Activated gamma-delta T cell treated with Interleukin-2 at 50 U/mL for 16 hours (primary cell): Measurements from ENCODE around the gene TMEM269.
A peak's percentile ranks its signal among the peaks of the same experiment; 100 is the strongest.

ENCODE experiments used
- DNase-seq: peaks from one replicate; pipeline ENCODE4 v3.0.0-alpha.2; 2020

Gene TMEM269, protein sequence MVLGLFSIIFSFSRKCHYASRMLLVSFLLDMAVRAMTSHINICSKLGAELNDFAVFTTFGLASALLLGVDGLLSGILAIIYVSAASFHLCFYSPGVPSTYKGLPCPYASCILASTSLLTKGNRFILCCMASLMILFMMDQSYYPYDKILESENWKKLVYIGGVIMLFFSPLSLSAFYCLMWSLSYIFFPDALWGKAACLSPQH

DNA sequence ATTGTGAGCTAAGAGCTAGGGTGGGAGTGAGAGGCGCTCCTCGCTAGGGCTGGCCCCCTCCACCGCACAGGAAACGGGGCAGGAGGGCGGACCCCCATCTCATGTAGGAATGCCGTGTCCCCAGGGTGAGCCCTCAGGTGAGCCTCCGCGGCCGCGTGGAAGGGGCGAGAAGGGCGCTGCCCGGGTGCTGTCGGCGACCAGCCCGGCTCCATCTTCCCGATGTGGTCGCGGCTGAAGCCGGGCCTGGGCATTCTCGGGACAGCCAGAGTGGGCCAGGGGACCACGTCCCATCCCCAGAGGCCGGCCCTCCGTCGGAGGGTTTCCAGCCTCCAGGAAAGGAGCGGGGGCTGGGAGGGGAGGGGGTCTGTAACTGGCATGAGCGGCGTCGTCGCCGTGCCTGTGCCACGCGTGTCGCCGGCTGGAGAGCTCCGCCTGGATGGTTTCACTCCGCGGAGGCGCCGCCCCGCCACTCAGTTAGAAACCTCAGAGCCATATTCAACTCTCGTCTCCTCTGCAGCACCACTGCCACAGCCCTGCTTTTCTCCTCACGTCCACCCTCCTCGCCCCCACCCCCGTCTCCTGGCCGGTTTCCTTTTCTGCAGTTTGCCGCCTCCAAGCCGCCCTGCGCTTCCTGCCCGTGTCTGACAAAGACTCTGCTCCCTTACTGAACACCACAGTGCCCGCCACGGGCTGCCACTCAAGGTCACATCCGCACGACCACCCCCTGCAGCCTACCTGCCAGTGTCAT lies at the start of gene TMEM269:
Gene TMEM269 (plus strand): TSS at position 46 of the 748 bp plus-strand sequence. CDS start 4,903 bp downstream, outside the sequence.
- DNase-seq = peak; percentile 49

DNA sequence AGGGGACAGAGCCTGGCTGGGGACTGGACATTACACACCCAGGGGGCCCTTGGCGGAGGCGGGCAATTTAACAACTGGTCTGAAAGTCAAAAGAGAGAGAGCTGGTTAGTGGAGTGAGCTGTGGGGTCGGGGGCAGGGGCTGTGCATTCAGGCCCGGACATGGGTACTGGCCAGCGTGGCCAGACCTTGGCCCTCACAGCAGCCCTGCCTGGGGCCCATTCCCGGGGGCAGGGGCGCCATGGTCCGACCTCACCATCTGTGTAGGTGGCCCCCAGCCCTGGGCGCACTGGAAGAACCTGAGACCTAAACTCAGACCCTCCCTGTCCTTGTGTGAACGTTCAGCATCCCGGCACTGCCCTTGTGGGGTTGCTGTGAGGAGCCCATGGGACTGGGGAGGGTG lies 49.7 kb upstream of the TMEM269 start:
- DNase-seq = no peak

DNA sequence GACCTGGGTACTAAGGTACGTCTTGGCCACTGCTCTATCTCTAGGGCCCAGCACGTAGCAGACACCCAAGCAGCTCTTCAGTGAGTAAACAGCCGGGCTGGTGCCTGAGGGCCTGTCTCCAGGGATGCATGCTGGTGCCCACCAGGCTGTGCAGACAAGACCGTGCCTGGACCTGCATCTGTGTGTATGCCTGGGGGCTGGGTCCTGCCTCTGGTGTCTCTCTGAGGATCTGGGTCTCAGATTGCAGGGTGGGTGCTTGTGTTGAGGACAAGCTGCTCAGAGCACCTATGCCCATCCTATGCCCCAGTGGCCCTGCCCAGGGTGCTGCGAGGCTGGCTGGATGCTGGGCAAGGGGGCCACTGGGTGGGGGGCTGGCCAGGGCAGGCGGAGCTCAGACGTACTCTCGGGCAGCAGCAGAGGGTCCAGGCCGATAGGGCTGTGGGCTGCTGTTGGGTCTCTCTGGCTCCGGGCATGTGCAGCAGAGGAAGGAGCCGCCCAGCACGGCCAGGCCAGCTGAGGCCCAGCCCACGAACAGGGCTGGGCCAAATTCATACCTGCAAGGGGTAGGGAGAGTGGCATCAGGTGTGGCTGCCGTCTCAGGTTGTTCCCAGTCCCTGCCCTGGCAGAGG lies 49.2 kb upstream of the TMEM269 start:
- DNase-seq = no peak

DNA sequence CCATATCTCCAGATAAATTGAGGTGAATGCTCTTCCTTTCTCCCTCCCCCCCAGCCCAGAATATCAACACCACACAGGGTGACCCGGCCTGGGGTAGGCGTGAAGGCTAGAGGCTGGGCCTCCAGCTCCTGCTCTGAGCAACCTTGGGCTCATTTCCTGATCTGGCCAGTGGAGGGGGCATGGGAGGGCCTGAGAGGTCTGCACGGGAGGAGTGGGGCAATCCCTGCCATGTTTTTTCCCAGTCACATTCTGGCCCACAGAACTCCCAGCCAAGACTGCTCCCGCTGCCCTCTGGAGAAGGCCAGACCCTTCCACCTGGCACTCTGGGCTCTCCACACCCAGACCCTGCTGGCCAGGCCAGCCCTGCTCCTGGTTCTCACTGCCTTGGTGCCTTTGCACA lies 48.6 kb upstream of the TMEM269 start:
- no peak for DNase-seq

DNA sequence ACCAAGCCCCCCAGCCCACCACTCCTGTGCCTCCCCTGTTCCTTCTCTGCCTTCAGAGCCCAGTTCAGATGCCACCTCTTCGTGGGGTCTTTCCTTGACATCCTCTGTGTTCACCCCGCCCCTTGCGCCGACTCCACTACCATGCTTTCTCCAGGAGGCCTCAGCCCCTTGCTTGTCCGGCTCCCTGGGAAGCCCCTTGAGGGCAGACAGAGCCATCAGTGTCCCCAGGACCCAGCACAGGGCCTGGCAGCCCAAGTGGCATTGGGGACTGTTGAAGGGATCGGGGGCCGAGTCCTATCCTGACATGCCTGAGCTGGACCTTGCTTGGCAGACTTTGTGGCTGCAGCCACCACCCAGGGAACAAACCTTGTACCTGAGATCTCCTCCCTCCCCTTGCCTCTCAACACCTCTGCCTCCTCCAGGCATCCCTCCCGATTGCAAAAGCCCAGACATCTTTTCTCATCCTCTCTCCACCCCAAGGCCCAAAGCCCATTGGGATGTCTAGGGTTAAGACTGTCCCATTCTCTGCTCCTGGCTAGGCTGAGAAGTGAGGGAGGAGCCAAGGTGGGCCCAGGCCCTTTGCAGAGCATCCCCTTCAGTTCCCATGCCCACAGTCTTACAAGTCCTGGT lies 48.1 kb upstream of the TMEM269 start:
- DNase-seq = no peak

DNA sequence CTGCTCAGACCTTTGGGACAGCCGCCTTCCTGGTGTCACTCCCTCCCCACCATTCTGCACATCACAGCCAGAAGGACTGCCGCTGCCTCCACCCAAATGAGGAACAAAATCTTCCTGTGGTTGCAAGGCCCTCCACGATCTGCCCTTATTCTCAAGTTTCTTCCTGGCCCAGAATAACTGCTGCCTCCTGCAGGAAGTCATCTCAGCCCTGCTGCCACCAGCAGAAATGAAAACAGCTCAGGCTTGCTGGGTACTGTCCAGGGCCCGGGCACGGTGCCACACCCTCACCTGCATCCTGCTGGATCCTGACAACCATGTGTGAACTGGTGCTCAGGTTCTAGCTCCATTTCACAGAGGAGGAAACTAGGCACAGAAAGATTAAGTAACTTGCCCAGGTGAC lies 47.5 kb upstream of the TMEM269 start:
- no peak for DNase-seq

DNA sequence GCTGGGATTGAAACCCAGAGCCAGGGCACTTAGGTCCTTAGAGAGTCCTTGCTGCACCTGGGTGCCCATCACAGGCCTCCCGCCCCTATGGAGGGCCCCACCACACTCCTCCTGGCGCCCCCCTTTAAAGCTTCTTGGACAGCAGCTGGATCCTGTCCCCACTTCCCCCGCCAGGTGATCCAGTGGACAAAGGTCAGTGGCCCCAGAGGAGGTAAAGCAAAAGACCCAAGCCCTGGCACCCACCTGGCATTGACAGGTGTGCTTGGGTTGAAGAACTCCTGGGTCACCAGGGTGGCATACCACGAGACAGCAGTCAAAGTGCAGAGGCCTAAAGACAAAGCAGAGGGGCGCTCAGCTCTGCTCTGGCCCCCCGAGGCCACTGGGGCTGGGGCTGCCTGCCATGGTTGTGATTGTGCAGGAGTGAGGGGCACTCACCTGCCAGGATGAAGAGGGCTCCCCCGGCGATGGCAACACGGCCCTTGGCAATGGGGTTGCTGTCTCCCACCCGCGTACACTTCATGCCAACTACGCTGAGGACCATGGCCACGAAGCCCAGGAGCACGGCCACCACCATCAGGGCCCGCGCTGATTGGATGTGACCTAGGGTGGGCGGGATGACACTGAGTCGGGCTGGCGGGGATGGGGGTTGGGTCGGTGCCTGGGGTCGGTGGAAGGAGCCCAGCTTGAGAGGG lies 46.7 kb upstream of the TMEM269 start:
- no peak for DNase-seq

DNA sequence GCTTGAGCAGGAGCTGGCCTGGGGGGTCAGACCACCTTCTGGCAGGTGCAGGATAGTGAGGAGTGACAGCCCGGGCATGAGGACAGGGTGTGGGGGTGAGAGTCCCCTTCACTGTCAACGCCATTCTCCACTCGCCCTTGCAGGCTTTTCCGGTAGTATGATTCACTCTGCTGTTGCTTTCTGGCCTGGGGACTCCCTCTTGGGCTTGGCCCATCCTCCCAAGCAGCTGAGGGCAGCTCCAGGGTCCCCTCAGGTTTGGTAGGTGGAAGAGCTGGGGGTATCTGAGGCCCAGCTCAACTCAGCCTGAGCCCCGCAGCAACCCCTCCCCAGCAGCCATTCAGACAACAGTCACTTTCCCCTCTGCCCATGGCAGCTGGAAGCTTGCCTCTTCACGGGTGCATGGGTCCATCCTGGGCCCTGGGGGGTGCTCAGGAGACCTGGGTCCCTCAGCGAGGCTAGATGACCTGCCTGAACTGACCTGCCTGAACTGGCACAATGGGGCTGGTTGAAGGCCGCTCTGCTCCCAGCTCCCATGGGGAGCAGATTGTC lies 46.0 kb upstream of the TMEM269 start:
- no peak for DNase-seq

DNA sequence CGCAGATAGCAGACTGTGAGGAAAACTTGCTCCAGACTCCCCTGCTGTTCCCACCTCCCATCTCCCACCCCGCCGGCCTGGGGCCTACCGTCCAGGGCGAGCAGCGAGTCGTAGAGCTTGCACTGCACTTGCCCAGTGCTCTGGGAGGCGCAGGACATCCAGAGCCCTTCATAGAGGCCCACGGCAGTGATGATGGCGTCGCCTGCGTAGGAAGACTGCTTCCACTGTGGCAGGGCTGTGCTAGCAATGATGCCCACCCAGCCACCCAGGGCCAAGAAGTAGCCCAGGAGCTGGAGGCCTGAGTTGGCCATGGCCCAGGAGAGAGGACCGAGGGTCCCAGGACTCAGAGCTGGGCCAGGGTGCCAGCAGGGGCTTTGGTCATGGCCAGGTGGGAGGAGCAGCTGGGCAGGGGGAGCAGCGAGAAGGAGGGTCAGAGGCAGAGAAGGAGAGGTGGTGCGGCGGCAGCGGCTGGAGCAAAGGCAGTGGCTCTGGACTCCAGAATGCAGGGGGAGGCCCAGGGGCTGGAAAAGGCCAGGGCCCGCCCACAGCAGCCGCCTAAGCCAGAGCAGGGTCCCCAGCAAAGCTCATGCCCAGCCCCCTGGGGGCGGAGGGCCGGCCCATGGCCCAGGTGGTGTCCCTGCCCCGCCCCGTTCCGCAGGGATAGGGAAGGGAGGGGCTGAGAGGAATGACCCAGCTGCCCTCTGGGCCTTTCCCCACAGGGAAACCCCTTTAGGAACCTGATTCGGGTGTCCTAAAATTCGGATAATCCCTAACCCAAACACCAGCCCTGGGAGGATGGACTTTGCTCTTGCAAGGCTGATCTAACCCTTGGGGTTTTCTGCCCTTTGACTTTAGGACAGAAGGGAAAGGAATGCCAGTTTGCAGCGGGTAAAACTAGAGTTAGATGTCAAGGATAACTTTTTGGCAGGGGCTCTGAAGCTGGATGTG lies 44.8 kb upstream of the TMEM269 start, which contains the start of gene CLDN19:
Gene CLDN19 (minus strand): TSS at position 484 of the 948 bp plus-strand sequence. CDS start 173 bp downstream, at position 311.
- DNase-seq = no peak

DNA sequence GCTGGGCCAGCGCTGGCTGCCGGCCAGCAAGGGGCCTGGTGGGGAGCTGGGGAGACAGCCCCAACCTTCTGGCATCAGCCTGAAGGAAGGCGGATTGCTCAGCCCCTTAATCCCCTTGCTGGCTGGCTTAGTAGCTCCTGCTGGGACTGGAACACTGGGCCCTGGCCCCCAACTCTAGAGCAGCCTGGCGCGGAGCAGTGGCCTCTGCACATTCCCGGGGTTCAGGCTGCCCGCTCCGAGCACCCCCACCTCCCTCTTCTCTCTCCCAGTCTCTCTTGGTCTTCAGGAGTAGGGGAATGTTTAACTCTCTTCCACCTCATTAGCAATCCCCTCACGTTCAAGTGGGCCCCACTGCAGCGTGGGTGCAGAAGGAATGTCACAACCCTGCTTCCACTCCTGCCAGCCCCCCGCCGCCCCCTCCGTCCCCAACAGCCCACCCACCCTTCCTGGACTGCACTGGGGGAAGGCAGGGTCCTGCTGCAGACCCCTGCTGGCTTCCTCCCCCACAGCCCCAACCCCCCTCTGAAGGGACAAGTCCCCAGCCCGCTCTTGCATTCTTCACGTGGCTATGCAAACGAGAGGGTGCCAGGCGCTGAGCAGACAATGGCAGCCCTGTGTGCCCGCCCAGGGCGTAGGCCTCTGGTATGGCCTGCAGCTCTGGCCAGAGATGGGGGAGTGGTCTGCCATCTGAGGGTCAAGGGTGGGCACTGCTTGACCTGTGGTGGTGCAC lies 43.8 kb upstream of the TMEM269 start:
- no peak for DNase-seq

DNA sequence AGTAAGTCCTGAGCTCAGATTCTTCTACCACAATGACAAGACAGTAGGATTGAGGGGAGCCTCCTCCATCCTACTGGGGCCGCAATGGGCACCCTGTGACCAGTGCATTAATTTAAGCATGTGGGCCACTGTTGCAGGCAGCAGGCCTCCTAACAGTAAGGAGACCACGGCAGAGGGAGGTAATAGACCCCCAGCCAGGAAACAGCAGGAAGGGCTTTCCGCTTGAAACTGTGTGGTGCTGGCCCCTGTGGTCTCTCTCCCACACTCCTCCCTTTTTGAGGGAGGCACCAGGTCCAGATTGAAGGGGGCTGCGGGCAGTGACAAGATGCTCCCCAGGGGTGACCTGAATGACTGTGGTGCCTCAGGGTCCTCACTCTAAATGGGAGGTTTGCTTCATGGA lies 43.1 kb upstream of the TMEM269 start:
- no peak for DNase-seq

DNA sequence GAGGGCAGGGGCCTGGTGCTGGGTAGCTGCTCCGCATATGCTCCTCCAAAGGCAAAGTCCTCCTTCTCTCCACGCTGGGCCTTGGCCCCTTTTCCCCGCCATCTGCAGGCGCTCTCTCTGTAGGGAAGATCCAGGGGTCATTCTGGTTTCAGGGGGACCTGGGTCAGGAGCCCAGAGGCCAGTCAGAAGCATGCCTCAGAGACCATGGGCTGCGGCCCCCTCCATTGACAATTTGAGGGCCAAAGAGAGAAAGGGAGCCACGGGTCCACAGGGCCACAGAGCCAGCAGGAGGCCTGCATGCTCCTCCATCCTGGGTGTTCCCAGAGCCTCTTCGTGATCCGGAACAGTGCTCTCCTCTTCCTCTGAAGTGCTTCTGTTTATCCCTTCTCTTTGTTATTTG lies 42.6 kb upstream of the TMEM269 start:
- no peak for DNase-seq

DNA sequence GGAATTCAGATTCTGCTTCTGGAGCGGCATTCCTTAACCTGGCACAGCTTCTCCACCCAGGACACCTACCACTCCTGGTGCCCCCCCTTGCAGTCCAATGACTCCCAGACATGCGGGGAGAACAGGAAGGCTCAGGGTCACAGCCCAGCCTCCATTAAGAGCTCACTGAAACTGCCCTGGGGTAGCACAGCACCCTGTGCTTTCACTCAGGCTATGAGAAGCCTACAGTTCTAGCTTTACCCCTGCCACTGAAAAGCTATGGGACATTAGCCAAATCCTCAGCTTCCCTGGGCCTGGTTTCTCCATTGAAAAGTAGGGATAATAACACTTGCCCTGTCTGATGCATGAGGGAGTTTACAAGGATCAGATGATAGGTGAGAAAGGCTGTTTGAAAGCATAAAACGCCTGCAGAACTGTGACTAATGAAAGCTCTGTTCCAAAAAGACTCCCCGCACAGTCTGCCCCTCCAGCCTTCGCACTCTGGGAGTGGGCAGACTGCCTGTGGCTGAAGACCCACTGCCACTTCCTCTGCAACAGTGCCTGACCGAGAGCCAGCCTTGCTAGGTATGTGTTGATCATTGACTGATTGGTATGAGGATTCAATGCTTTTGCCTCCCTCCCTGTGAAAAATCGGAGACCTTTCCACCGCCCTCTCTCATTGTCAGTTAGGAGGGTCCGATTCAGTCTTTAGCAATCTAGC lies 42.0 kb upstream of the TMEM269 start:
- DNase-seq = no peak

DNA sequence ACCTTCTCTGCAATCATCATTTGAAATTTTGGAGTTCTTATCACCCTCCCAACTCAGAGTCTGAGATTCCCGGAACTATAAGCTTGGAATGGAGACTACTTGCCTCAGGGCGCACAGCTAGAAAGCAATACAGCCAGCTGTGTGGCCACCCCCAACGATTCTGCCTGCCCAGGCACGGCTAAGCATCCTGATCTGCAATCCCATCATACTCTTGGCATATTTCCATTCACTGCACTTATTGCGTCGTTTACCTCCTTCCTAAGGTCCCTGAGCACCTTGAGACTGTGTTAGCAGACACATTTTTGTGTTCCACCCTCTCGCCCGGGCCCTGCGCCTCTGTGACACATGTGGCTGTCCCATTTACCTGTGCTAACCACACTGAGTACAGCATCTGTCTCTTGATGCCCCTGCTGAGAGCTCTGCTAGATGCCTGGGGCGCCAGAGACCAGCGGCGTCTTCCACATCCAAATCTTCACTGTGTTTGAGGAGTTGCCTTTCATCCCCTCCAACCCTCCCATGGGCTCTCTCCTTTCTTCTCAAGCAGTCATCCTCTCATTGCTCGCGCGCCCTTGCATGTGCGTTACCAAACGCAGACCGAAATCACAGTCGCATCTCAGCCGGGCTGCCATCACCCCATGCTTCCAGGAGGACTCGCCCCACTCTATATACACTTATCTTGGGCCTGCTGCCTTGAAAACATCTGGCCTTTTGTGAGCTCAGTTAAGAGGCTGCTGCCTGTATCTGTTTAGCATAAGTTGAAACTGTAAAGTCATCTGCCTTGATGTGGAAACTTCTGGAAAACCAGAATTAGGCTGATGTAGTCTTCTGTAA lies 41.3 kb upstream of the TMEM269 start:
- DNase-seq = no peak

DNA sequence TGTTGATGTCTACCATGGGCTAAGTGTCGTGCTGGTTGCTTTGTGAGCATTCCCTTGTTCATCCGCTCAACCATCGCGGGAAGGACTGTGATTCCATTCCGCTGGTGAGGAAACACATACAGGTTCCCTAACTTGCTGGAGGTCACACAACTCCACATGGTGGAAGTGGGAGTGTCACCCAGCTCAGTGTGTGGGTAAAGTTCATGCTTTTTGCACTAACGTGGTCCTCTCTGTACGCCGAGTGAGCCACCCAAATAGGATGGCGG lies 40.7 kb upstream of the TMEM269 start:
- no peak for DNase-seq

DNA sequence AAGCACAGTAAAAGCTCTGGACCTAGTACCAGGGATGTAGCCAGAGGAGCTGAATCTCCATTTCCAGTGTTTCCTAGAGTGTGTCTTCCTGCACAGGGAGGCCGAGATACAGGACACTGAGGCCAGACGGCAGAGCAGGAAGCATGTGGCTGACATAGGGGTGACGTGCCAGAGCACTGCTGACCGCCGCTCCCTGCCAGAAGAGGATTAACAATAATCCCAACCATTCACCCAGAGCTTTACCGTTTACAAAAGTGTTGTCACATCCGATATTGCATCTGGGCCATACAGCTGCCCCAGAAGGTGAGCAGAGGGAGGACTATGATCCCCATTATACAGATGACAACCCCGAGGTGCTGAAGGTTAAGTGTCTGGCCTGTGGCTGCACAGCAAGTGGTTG lies 38.9 kb upstream of the TMEM269 start:
- no peak for DNase-seq

DNA sequence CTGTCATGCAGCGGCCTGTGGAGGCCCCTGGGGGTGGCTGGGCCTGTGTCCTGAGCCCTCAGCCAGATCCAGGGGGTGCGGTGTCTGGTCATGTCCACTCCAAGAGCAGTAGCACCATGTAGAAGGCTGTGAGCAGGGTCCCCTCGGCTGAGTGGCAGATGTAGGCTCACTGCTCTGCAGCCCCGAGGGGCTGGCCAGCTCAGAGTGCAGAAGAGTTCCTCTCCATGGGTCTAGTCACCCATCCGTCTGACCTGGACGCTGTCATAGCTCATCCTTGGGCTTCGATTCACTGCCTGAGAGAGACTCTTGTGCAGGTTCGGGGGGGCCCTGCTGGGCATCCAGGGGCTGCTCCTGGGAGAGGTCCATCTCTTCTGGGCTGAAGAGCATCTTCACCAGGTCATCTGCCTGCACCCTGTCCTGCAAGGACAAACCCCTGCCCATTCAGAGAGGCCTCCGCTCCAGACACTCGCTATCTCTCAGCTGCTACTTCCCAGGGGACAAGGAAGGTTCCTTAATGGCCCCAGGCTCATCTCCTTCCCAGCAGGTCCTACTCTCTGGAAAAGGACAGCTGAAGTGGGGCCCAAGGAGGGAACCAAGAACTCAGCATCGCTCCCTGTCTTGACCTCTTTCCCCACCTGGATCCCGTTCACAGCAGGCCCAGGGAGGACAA lies 38.2 kb upstream of the TMEM269 start:
- no peak for DNase-seq

DNA sequence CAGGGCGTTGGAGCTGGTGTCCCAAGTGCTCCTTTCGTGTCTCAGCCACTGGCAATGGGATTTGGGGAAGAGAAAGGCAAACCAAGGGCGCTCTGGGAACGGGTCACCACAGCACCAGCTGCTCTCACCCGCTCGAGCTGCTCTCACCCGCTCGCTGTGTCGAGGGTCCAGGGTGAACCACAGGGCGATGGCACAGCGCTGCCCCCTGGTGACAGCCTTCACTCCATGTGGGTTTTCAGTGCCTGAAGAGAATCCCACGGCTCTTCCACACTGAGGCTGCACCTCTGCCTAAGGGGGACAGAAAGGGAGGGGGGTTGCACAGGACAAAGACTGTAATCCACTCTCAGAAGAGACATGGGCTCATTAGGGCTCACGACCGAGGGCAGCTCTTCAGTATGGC lies 37.7 kb upstream of the TMEM269 start:
- DNase-seq = peak; percentile 41

DNA sequence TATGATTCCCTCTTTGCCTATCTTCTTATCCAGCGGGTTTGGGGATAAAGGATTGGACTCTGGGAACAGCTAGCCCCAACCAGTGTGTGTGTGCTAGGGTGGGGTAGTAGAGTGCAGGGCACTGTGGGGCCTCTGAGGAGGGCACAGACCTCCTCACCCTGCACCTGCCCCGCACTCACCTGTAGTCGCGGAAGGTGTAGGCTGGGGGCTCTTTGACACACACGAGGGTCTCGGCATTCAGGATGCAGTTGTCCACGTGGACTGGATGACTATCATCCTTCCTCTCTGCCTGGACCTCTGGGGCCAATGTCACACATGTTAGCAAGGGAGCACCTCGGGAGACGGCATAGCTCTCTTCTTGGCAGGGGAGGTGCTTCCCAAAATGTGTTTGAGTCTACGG lies 36.8 kb upstream of the TMEM269 start:
- DNase-seq = no peak
